B cell (primary cell): ENCODE data around the gene VWA3B. TPM values are rescaled to one million over a fixed set of nuclear protein-coding genes. Genes with fewer than 3 reads are reported as not detected.

ENCODE experiments used
- ATAC-seq: fragments of 200-7000 bp; cut with Tn5 transposase; one replicate; pipeline ENCODE4 v1.10.0; 2021; ENCODE audit warnings: low read depth, mild to moderate bottlenecking, moderate number of reproducible peaks, moderate library complexity
- CTCF ChIA-PET: fragments of 350-600 bp; sonication (Branson Sonifier 250); formaldehyde crosslinking; loops from one replicate; lab custom pipeline; 2021; ENCODE audit warnings: antibody characterized with exemption, inconsistent platforms; lab: Charles Lee
- POLR2A ChIA-PET: fragments of 350-600 bp; sonication (Branson Sonifier 250); formaldehyde crosslinking; loops from one replicate; lab custom pipeline; 2021; ENCODE audit warnings: antibody characterized with exemption; lab: Charles Lee
- DNase-seq: peaks from one replicate; pipeline ENCODE4 v3.0.0; 2013
- H2AFZ ChIP-seq: 2 replicates; pipeline ENCODE4 v1.6.1; 2012; ENCODE audit warnings: mild to moderate bottlenecking, low read depth, low read length; ENCODE audit not compliant: insufficient read depth, poor library complexity, severe bottlenecking
- H3K27ac ChIP-seq, 2 donors: 1 replicate in 1 of 2; 2 replicates in 1 of 2; pipeline ENCODE4 v1.5.1; 2012 to 2013; ENCODE audit warnings: low read length in 2 of 2, mild to moderate bottlenecking in 2 of 2, moderate library complexity in 1 of 2
- H3K27me3 ChIP-seq, 4 experiments: fragments of 200-600 bp in 1 of 4; sonication (generic) in 1 of 4; replicated peaks in 1 of 4; 1 replicate in 2 of 4; 2 replicates in 2 of 4; pipeline versions ENCODE4 v1.6.1 to v1.7.0; 2013 to 2016; ENCODE audit warnings: low read length in 3 of 4, mild to moderate bottlenecking in 2 of 4, mixed read lengths in 1 of 4, moderate library complexity in 1 of 4; ENCODE audit not compliant: insufficient read depth in 4 of 4, control insufficient read depth in 3 of 4; ENCODE audit errors: control extremely low read depth in 1 of 4
- H3K36me3 ChIP-seq, 2 experiments: replicated peaks in 1 of 2; 1 replicate in 1 of 2; 2 replicates in 1 of 2; pipeline versions ENCODE4 v1.6.1 to v1.7.1; 2013; ENCODE audit warnings: low read length in 1 of 2; ENCODE audit not compliant: insufficient read depth in 2 of 2, control insufficient read depth in 1 of 2; ENCODE audit errors: control extremely low read depth in 1 of 2, extremely low read depth in 1 of 2
- H3K4me1 ChIP-seq, 2 donors: fragments of 200-600 bp in 1 of 2; sonication (generic) in 1 of 2; 1 replicate in 1 of 2; 2 replicates in 1 of 2; pipeline versions ENCODE4 v1.5.1 to v1.6.1; 2013 to 2017; ENCODE audit warnings: low read length in 2 of 2; ENCODE audit not compliant: control insufficient read depth in 2 of 2, insufficient read depth in 2 of 2
- H3K4me2 ChIP-seq: replicated peaks from 2 replicates; pipeline ENCODE3; 2012; ENCODE audit warnings: mild to moderate bottlenecking, low read depth, low read length; ENCODE audit not compliant: poor library complexity, severe bottlenecking
- H3K4me3 ChIP-seq, 5 experiments: fragments of 200-600 bp in 1 of 5; sonication (generic) in 1 of 5; 1 replicate in 3 of 5; 2 replicates in 2 of 5; pipeline versions ENCODE4 v1.5.1 to v1.7.0; 2011 to 2016; ENCODE audit warnings: low read length in 4 of 5, mild to moderate bottlenecking in 4 of 5, low read depth in 2 of 5, control low read depth in 1 of 5, moderate library complexity in 1 of 5; ENCODE audit not compliant: insufficient read depth in 1 of 5; ENCODE audit errors: control extremely low read depth in 1 of 5, extremely low read depth in 1 of 5
- H3K79me2 ChIP-seq: fragments of 200-600 bp; sonication (generic); one replicate; pipeline ENCODE4 v1.6.0; 2016; ENCODE audit warnings: low read length; ENCODE audit not compliant: control insufficient read depth, insufficient read depth
- H3K9ac ChIP-seq: fragments of 200-600 bp; sonication (generic); 2 replicates; pipeline ENCODE4 v1.6.1; 2017; ENCODE audit warnings: mild to moderate bottlenecking, low read length, moderate library complexity
- H3K9me3 ChIP-seq, 3 donors: one replicate each; pipeline versions ENCODE4 v1.6.1 to v1.7.1; 2013; ENCODE audit warnings: low read length in 2 of 3; ENCODE audit not compliant: control insufficient read depth in 2 of 3, insufficient read depth in 1 of 3; ENCODE audit errors: control extremely low read depth in 1 of 3
- H4K20me1 ChIP-seq: 2 replicates; pipeline ENCODE4 v1.6.0; 2012; ENCODE audit warnings: mild to moderate bottlenecking, low read length; ENCODE audit not compliant: insufficient read depth, control insufficient read depth, poor library complexity, severe bottlenecking
- H3K27ac Mint-ChIP-seq: one replicate; pipeline ENCODE4 v1.8.0; 2021; ENCODE audit warnings: mixed read lengths
- H3K27me3 Mint-ChIP-seq: one replicate; pipeline ENCODE4 v1.8.0; 2021; ENCODE audit warnings: mixed read lengths
- H3K4me1 Mint-ChIP-seq: one replicate; pipeline ENCODE4 v1.8.0; 2021; ENCODE audit warnings: mixed read lengths
- H3K4me3 Mint-ChIP-seq: one replicate; pipeline ENCODE4 v1.8.0; 2021; ENCODE audit warnings: mixed read lengths
- H3K9me3 Mint-ChIP-seq: one replicate; pipeline ENCODE4 v1.8.0; 2022; ENCODE audit warnings: mixed read lengths; ENCODE audit not compliant: insufficient read depth
- CTCF ChIP-seq: fragments of 200-600 bp; IDR thresholded peaks from one replicate; pipeline ENCODE4 v1.8.0; 2022; ENCODE audit warnings: antibody characterized with exemption, mild to moderate bottlenecking
- EZH2 ChIP-seq: IDR thresholded peaks from 2 replicates; pipeline ENCODE4 v1.6.1; 2012; ENCODE audit warnings: borderline replicate concordance, low read depth, mild to moderate bottlenecking, moderate library complexity, low read length; ENCODE audit not compliant: insufficient read depth, poor library complexity, severe bottlenecking
- WGBS: methylation state at CpG from one replicate; pipeline ENCODE4 v1.1.5; 2013; ENCODE audit warnings: missing lambda C conversion rate; ENCODE audit not compliant: insufficient coverage; 5-methylcytosine and 5-hydroxymethylcytosine counted together
- intact Hi-C: fragments of 100-400 bp; cut with micrococcal nuclease; formaldehyde crosslinking; loops from one replicate; pipeline ENCODE4 v1.10.0; 2022
- polyA plus RNA-seq: library from polyadenylated mRNA; depleted of rRNA; stranded (reverse); fragments of >200 nt; gene quantifications from 2 replicates; pipeline ENCODE4 v1.2.3, GENCODE V29; 2012
- total RNA-seq, 2 donors: library from RNA; stranded (reverse); fragments of 120-200 nt in 1 of 2; gene quantifications; 1 replicate in 1 of 2; 2 replicates in 1 of 2; pipeline versions ENCODE4 v1.2.3 to v1.2.4, GENCODE V29; 2013 to 2022

VWA3B gene
- total and polyA plus RNA-seq, 2 donors (not counting 1 experiment from before 2014, with no cell fraction given), result not detected

- H3K27ac Mint-ChIP-seq, result no peak overlapping the region
Observed at GRCh38 chr2:98148595-98149332, 61.8 kb downstream of the VWA3B start.

More at GRCh38 chr2:98148595-98149332, 61.8 kb downstream of the VWA3B start:
- Histone ChIP-seq H3K79me2 (no peaks in the 10 kb centered on the region), H3K4me2 (no peak overlapping the region), H3K36me3 (no peaks in the 10 kb centered on the region), H3K27me3 (no peaks in the 10 kb centered on the region), H2AFZ (no peak overlapping the region), H3K9me3 (peaks cover 0 to 4% (median 0%) of the 10 kb centered on the region in 3 donors), H4K20me1 (no peaks in the 10 kb centered on the region), H3K4me1 (peaks cover 0 to 4% of the 10 kb centered on the region in 2 donors), H3K27ac (no peak overlapping the region), H3K4me3 (no peak overlapping the region), H3K9ac (no peak overlapping the region)
- H3K27me3 Mint-ChIP-seq, result no peaks in the 10 kb centered on the region
- ChIA-PET POLR2A (no interaction called here), CTCF (no interaction called here)
- no peak for DNase-seq
- no peak for ATAC-seq
- TF ChIP-seq CTCF (no peak), EZH2 (no peak)
- no peak overlapping the region for H3K4me3 Mint-ChIP-seq
- WGBS, result 100% methylated on average over 1 of the region's 3 CpGs
- H3K9me3 Mint-ChIP-seq, result peaks cover 2% of the 10 kb centered on the region
- no peaks in the 10 kb centered on the region for H3K4me1 Mint-ChIP-seq
- intact Hi-C loops, result no loop called here
